Sigmoid colon (tissue), 4 donors: ENCODE data around the gene RBM12.

ENCODE experiments used
- EP300 ChIP-seq, 4 donors: sonication (generic); formaldehyde crosslinking; IDR thresholded peaks; one replicate each; pipeline ENCODE4 v1.6.1; 2017; ENCODE audit warnings: antibody characterized with exemption in 4 of 4
- POLR2A ChIP-seq, 2 donors: fragments of 450-650 bp; IDR thresholded peaks; one replicate each; pipeline ENCODE4 v1.6.1; 2016; ENCODE audit warnings: antibody characterized with exemption in 2 of 2, mild to moderate bottlenecking in 2 of 2, moderate library complexity in 2 of 2
- POLR2AphosphoS5 ChIP-seq, 4 donors: sonication (generic); formaldehyde crosslinking; IDR thresholded peaks; one replicate each; pipeline ENCODE4 v1.6.1; 2017; ENCODE audit warnings: antibody characterized with exemption in 4 of 4
- TF ChIP-seq, protein P1 (sequence below), 4 experiments: fragments of 450-650 bp in 3 of 4; fragments of 200-600 bp in 1 of 4; IDR thresholded peaks; one replicate each; pipeline ENCODE4 v1.5.1; 2016 to 2019; ENCODE audit warnings: antibody characterized with exemption in 4 of 4, mild to moderate bottlenecking in 3 of 4, moderate library complexity in 2 of 4

DNA sequence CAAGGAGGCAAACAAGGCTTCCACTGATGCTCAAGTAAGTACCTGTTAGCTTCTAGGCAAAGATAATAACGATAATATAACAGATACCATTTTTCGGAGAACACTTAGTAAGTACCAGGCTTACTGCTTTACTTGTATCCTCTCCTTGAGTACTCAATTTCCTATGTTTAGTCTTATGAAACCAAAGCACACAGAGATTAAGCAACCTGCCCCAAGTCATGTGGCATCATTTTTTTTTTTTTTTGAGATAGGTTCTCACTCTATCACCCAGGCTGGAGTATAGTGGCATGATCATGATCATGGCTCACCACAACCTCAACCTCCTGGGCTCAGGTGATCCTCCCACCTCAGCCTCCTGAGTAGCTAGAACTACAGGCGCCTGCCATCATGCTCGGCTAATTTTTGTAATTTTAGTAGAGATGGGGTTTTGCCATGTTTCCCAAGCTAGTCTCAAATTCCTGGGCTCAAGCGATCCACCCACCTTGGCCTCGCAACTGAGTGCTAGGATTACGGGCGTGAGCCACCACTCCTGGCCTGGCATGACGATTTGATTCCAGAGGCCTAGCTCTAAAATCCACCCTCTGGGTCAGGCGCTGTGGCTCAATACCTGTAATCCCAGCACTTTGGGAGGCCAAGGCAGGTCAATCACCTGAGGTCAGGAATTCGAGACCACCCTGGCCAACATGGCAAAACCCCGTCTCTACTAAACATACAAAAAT, 35.1 kb downstream of the RBM12 start:
- TF ChIP-seq, protein P1, sequence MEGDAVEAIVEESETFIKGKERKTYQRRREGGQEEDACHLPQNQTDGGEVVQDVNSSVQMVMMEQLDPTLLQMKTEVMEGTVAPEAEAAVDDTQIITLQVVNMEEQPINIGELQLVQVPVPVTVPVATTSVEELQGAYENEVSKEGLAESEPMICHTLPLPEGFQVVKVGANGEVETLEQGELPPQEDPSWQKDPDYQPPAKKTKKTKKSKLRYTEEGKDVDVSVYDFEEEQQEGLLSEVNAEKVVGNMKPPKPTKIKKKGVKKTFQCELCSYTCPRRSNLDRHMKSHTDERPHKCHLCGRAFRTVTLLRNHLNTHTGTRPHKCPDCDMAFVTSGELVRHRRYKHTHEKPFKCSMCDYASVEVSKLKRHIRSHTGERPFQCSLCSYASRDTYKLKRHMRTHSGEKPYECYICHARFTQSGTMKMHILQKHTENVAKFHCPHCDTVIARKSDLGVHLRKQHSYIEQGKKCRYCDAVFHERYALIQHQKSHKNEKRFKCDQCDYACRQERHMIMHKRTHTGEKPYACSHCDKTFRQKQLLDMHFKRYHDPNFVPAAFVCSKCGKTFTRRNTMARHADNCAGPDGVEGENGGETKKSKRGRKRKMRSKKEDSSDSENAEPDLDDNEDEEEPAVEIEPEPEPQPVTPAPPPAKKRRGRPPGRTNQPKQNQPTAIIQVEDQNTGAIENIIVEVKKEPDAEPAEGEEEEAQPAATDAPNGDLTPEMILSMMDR (IDR thresholded peaks at IDR 0.05): no peak
- no peak for TF ChIP-seq POLR2AphosphoS5 (IDR thresholded peaks at IDR 0.05)
- TF ChIP-seq EP300 (IDR thresholded peaks at IDR 0.05): no peak
- no peak for TF ChIP-seq POLR2A (IDR thresholded peaks at IDR 0.05)
